Measurements from ENCODE around the gene PECR. TPM values are rescaled to one million over a fixed set of nuclear protein-coding genes. Genes with fewer than 3 reads are reported as not detected.

Gene PECR
- total RNA-seq, 4 donors from 2014 or later: 11.1 to 15.6 (median 11.9) TPM

- TF ChIP-seq CTCF (IDR thresholded peaks at IDR 0.05): no peak
- TF ChIP-seq POLR2AphosphoS5 (IDR thresholded peaks at IDR 0.05): no peak
- no peak for TF ChIP-seq POLR2A (IDR thresholded peaks at IDR 0.05)
- TF ChIP-seq EP300 (IDR thresholded peaks at IDR 0.05): no peak
- H3K4me1 ChIP-seq: no peaks in the 10 kb centered on the region
- WGBS: 90% methylated on average over 1 of the region's 1 CpG
- DNase-seq (ENCODE audit: low spot score in 2 of 2): no peak
- peaks cover 11% of the 10 kb centered on the region for H3K36me3 ChIP-seq
- H3K4me3 ChIP-seq: no peak overlapping the region
- H3K27me3 ChIP-seq: no peaks in the 10 kb centered on the region
- H3K9me3 ChIP-seq: no peaks in the 10 kb centered on the region
- H3K27ac ChIP-seq: no peak overlapping the region
Measured at GRCh38 chr2:216031960-216032689, 49.5 kb downstream of the PECR start.

GRCh38 chr2:216030216-216030615, 51.4 kb downstream of the PECR start:
- WGBS: 99% methylated on average over 3 of the region's 3 CpGs
- no peak for DNase-seq (ENCODE audit: low spot score in 2 of 2)
- Histone ChIP-seq H3K9me3 (no peaks in the 10 kb centered on the region), H3K27me3 (no peaks in the 10 kb centered on the region), H3K27ac (no peak overlapping the region), H3K36me3 (peaks cover 4% of the 10 kb centered on the region), H3K4me3 (no peak overlapping the region), H3K4me1 (no peaks in the 10 kb centered on the region)
- no peak for TF ChIP-seq EP300 (IDR thresholded peaks at IDR 0.05)
- TF ChIP-seq POLR2AphosphoS5 (IDR thresholded peaks at IDR 0.05): no peak
- TF ChIP-seq POLR2A (IDR thresholded peaks at IDR 0.05): no peak
- TF ChIP-seq CTCF (IDR thresholded peaks at IDR 0.05): no peak

- Histone ChIP-seq H3K36me3 (peaks cover 4% of the 10 kb centered on the region), H3K27me3 (no peaks in the 10 kb centered on the region), H3K9me3 (no peaks in the 10 kb centered on the region), H3K27ac (no peak overlapping the region), H3K4me1 (no peaks in the 10 kb centered on the region), H3K4me3 (no peak overlapping the region)
- 88% methylated on average over 7 of the region's 7 CpGs for WGBS
- no peak for DNase-seq (ENCODE audit: low spot score in 2 of 2)
- TF ChIP-seq POLR2A (IDR thresholded peaks at IDR 0.05) (no peak), EP300 (IDR thresholded peaks at IDR 0.05) (no peak), POLR2AphosphoS5 (IDR thresholded peaks at IDR 0.05) (no peak), CTCF (IDR thresholded peaks at IDR 0.05) (no peak)
Measured at GRCh38 chr2:216029416-216030129, 52.0 kb downstream of the PECR start.

- Histone ChIP-seq H3K27ac (no peak overlapping the region), H3K27me3 (no peaks in the 10 kb centered on the region), H3K36me3 (peaks cover 3% of the 10 kb centered on the region), H3K4me1 (no peaks in the 10 kb centered on the region), H3K4me3 (no peak overlapping the region), H3K9me3 (no peaks in the 10 kb centered on the region)
- DNase-seq (ENCODE audit: low spot score in 2 of 2): no peak
- 91% methylated on average over 7 of the region's 7 CpGs for WGBS
- TF ChIP-seq EP300 (IDR thresholded peaks at IDR 0.05) (no peak), CTCF (IDR thresholded peaks at IDR 0.05) (no peak), POLR2A (IDR thresholded peaks at IDR 0.05) (no peak), POLR2AphosphoS5 (IDR thresholded peaks at IDR 0.05) (no peak)
Measured at GRCh38 chr2:216024779-216025336, 56.8 kb downstream of the PECR start.

- Histone ChIP-seq H3K4me1 (no peaks in the 10 kb centered on the region), H3K27ac (no peak overlapping the region), H3K27me3 (no peaks in the 10 kb centered on the region), H3K4me3 (no peak overlapping the region), H3K36me3 (no peaks in the 10 kb centered on the region), H3K9me3 (no peaks in the 10 kb centered on the region)
- WGBS: 40% methylated on average over 3 of the region's 3 CpGs
- no peak for DNase-seq (ENCODE audit: low spot score in 2 of 2)
- TF ChIP-seq CTCF (IDR thresholded peaks at IDR 0.05) (peak; percentile 20 to 47), EP300 (IDR thresholded peaks at IDR 0.05) (no peak)
Measured at GRCh38 chr2:216023055-216023648, 58.5 kb downstream of the PECR start.

Data from suprapubic skin (tissue), 4 donors.